GM19452 (cell line): ENCODE data around the gene SIDT1.

ENCODE experiments used
- ATAC-seq: cut with Tn5 transposase; IDR thresholded peaks from one replicate; pipeline ENCODE4 v1.9.1; 2021; ENCODE audit not compliant: unreplicated experiment

The SIDT1 gene

DNA sequence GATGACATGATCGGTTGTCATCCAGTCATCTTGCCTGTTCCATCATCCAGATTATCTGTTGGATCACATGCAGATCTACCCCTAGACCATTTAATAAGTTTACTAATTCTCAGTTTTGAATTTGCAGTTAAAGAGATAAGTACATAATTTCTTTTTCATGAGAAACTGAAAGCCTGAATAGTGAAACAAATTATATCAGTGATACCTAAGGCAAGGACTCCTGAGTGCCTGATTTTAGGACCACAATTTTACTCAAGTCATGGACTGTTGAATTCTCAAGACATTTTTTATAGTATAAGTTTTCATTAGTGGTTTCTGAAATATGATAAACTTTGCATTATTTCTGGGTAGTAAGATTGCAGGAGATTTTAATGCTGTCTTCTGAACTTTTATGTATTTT lies 13.2 kb downstream of the SIDT1 start:
- no peak for ATAC-seq

DNA sequence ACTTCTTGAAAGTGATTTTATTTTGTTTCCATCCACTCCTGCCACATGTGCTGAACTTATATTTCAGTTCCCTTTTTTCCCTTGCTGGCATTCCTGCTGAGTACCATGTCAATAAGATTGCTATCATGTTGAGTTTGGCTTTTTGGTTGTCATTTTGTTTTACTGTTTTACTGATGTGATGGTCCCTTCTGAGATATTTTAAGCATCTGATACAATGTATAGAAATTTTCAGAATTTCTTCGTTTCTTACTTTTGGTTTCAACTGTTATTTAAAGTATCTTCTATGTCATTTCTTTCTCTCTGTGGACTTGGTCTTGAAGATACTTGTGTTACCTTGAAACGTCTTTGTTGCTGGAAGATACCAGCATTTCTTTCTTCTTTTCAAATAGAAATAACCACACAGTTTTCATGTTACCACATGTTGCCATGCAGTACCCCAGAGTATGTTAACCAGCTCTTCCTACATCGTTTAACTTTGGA lies 14.1 kb downstream of the SIDT1 start:
- ATAC-seq = peak; percentile 91

DNA sequence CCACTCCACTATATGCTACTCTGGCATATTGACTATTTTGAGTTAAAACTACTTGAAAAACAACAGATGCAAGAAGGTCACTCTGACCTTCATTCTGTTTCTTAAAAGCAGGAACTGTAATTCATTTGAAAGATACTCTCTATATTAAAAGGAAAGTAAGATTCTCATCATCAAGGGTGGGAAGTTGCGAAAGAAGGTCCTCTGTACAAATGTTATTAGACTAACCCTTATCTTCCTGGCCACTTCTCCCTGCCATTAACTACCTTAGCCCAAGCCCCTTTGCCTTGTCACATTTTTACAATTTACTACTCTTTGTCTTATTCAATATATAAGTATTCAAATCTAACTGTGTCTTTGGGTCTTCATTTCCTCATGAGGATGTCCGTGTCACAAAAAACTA lies 16.1 kb downstream of the SIDT1 start:
- ATAC-seq = no peak

DNA sequence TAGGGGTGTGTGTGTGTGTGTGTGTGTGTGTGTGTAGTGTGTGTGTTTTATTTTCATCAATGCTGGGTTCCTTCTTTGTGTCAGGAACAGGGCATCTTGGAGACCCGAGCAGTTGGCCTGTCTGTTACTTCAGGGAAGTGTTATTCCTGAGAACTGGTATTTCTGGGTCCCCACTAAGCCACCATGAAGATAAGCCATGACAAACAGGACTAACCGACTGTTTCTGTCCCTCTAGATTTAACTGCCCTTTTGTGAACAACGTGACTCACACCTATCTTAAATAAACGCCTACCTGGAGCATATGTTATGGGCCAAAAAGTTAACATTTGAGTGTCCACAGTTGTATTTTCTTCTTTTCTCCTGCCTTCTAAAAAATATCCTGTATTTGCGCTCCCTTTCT lies 19.5 kb downstream of the SIDT1 start:
- ATAC-seq = no peak

DNA sequence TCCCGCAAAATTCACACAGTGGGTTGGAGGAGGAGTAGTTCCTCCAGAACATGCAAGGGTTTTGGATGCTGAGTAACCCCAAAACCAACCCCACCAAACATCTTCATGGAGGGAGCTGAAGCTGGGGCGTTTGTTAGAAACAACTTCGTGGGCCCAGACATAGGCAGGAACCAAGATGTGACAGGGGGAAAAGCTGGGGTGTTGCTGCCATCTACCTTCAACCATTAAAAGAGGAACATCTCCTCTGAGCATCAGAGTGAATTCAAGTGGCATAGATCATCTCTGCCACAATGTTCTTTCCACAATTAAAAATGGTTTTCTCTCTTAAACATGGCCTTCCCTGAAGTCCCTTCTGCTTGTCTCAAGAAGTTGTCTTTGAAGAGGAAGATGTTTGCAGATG lies 20.5 kb downstream of the SIDT1 start:
- no peak for ATAC-seq

DNA sequence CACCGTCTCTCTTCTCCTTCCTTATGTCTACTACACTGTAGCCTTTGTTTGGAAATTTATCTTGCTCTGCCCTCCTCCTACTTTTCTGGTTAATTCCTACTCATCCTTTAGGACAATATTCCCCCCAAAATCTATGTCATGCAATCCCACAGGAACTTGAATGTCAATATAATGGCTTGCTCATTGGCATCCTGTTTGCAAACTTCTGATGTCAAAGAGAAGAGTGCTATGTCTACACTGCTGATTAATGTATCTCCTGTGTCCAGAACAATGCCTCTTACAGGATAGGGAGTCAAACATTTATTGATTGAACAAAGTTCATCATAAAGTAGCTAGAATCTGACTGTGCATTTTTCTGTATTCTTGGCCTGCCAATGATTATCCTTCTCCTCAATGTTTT lies 22.8 kb downstream of the SIDT1 start:
- no peak for ATAC-seq

DNA sequence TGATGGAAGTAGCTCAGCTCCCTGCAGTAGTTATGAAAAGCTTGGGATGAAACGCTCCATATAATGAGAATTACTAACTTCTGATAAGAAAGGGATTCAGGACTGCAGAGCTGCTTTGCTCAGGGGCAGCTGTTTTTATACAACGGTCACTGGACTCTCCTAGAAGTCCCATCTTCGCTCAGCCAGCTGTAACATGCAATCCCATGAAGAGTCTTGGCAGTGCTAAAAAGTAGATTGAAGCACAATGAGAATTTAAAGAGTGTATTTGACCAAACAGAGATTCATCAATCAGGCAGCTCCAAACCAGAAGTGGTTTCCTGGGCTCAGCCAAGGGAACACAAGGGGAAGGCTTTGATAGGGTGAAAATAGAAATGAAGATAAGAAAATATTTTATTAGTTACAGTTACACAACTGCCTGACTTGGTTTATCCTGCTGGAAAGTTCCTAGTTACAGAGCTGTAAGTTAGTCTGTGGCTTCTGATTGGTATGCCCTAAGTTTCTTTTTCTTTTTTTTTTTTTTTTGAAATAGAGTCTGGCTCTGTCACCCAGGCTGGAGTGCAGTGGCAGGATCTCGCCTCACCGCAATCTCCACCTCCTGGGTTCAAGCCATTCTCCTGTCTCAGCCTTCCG lies 24.1 kb downstream of the SIDT1 start:
- ATAC-seq = no peak

DNA sequence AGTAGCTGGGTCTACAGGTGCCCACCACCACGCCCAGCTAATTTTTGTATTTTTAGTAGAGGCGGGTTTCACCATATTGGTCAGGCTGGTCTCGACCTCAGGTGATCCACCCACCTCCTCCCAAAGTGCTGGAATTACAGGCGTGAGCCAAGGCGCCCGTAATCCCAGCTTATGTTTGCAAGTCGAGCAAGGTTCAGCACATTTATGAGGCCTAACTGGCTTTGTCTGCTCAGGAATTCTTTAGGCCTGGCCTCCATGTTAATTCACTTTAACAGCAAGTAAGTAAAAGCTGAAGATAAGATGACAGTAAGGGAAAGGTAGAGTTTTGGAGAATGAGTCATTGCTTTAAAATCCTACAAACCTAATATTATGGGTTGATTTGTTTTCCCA lies 24.6 kb downstream of the SIDT1 start:
- ATAC-seq = no peak

DNA sequence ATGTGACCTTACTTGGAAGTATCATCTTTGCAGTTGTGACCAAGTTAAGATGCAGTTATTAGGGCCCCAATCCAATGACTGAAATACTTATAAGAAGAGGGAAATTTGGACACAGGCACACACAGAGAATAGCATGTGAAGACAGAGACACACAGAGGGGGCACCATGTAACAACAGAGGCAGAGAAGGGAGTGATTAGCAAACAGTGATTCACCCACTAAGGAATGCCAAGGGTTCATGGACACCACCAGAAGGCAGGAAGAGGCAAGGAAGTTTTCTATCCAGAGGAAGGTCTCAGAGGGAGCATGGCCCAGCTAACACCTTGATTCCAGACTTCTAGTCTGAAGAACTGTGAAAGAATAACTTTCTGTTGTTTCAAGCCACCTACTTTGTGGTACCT lies 25.0 kb downstream of the SIDT1 start:
- no peak for ATAC-seq

DNA sequence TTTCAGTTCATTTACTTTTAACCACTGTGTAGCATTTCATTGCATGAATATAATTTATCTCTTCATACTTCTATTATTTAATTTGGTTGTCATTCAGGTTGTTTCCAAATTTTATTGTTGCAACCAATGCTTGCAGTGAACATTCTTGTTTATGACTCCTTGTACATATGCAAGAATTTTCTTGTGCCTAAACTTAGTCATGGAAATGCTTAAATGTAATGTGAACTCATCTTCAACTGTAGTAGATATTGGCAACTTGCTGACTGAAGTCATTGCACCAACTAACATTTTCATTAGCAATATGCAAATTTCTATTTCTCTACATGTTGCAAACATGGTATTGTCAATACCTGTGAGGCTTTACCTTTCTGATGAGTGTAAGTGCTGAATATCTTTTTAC lies 26.7 kb downstream of the SIDT1 start:
- ATAC-seq = no peak

DNA sequence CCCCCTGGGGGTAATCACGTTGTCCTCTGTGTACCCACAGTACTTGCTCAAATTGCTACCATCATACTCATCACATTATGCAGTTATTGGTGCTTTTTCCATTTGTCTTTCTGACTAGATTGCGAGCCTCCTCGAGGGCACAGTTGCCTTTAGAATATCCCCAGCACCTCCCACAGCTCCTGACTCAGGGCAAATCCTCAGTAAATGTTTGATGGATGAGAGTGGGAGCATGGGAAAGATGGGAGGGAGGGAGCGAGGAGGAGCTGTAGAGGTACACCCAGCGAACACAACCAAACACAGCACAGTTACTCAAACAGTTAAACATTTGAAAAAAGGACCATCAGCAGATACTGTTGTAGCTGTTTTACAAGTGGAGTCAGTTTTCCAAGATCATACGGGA lies 27.9 kb downstream of the SIDT1 start:
- no peak for ATAC-seq

DNA sequence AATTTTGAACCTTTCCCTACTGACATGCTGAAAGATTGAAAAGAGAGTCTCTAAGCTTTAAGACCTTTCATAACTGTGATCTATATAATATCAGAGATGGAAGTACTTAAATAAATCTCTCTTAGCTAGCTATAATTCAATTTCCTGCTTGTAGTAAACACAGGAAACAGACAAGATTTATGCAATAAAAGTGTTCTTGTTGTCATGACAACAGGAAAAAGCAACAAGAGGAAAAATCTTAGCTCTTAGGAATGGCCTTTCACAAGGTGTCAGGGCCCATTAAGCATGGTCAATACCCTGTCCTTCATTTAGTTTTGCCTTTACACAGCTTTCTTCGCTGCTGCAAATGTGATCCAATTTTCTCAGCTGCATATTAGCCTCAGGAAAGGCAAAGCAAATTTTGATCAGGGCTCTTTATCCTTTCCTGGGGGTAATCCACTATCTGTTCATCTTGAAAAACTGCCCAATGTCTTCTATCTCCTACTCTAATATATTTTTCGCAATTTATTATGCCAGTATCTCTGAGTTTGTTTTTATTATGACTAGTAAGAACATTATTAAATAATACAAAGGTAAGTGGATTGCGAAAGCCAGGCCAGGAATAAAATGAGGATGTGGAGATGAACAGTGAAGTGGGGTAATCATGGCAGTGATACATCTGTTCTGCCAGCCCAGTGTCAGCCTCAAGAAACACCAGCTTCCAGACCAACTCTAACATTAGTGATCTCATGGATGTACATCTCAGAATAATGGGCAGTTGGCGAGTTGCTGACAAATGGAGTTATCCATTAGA lies 28.7 kb downstream of the SIDT1 start:
- ATAC-seq = no peak

DNA sequence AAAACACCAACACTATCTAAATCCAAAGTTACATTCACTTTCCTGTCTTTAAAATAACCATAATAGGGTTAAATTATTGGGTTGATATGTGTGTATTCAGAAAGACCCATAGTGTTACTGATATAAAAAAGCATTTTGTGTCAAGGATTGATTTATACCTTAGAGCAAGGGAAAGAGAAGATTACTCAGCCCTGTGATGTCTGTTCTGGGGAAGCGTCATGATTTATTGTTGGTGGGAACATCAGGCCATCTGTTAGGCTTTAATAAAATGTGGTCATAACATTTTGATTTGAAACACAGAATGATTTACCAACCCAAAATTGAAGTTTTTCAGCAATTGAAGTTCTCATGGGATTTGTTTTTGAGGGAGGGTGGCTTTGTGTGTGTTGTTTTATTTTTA lies 33.2 kb downstream of the SIDT1 start:
- no peak for ATAC-seq

DNA sequence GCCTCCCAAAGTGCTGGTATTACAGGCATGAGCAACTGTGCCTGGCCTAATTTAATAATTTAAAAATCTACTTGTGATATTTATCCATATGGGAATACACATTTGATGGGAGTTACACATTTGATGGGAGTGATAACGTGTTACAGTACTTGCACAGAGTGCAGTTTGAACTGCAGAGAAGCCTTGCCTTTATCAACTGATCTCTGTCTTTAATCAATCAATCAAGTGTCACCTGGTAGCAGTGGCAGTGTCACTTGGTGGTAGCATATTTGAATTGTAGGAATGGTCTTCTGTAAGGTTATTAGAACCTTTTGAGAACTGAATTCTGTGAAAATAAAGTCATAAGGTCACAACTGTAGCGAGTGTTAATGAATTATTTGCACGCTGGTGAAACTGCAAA lies 37.8 kb downstream of the SIDT1 start:
- no peak for ATAC-seq

DNA sequence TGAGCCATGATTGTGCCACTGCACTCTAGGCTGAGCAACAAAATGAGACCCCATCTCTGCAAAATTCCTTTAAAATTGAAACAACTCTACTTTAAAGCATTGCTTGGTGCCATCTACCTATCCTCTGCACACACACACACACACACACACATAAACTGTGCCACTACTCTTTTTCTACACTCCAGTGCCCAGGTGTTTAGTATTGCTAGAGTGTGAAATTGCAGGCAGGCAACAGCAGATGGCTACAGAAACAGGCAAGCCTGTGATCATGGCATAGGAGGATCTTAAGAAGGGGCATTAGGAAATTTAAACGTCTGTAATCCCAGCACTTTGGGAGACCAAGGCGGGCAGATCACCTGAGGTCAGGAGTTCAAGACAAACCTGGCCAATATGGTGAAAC lies 39.0 kb downstream of the SIDT1 start:
- ATAC-seq = no peak

DNA sequence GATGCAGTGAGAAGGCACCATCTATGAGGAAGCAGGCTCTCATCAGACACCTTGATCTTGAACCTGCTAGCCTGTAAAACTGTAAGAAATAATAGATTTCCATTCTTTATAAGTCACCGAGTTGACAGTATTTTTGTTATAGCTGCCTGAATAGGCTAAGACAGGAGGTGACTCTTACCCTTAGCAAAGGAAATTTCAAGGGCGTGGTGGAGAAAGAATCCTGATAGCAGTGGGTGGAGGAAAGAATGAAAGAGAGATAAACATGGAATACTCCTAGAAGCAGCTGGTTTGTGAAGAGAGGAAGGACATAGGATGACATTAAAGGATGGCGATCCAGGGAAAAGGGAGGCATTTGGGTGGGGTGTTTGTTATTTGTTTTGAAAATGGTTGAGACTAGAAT lies 41.4 kb downstream of the SIDT1 start:
- no peak for ATAC-seq

DNA sequence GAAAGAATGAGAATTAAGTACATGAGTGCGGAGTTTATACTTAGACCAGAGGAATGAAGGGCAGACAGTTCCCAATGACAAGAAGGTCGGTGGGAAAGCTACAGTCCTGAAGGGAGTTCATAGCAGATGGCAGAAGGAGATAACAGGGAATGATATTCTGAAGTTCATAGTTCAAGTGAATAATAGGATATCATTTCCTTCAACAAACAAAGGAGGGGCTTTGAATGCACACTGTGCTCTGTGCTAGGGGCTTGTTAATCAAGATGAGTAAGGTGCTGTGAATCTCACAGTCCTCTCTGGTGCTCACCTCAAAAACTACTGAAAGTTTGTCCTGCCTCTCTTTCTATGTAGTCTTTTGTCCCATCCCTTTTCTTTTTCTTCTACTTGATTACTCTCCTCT lies 41.9 kb downstream of the SIDT1 start:
- ATAC-seq = no peak

DNA sequence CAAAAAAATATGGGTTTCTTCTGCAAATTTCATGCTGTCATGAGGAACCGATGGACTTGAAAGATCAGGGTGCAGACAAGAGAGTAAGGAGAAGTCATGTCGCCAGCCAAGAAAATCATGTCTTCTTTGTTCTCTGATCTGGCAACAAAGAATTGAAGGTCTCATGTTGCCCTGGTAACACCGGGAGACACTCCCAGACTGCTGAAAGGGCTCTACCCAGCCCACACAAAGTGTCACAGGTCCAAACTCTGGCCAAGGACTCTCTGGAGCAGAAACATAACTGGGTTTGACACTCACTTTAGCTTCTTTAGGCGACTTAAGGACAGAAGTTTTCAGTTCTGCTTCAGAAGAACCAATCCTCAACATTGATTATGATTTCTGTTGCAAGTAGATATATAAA lies 42.9 kb downstream of the SIDT1 start:
- no peak for ATAC-seq

DNA sequence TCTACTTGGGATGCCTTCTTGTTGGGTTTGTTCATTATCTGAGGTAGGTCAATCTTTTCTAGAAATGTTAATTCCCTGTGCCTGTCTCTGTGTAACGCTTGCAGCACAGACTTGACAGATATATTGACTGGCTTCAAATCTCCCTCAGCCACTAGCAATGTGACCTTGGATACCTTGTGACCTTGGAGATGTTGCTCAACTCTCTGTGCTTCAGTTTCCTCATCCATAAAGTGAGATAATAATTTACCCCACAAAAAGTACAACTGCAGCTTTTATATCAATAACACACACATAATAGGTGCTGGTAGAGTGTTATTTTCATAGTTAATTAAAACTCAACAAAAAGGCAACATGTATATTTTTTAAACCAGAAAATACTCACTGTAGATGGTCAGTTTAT lies 52.9 kb downstream of the SIDT1 start:
- ATAC-seq = no peak

DNA sequence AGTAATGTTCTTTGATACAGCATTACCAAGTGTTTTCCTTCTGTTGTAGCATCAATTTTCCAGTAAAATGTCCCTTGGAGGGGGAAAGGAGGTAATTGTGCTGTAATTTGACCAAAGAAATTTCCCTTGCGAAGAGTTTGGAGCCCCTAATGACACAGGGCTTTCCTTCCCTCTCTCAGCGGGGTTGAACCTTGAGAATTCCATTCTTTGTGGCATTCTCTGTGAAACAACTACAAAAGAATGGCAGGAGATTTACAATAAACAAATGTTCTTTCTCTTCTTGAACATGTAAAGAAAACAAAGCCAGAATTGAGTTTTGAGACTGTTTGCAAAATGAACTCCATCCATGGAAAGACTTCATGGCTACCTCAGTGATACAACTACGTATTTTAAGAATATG lies 53.4 kb downstream of the SIDT1 start:
- no peak for ATAC-seq

DNA sequence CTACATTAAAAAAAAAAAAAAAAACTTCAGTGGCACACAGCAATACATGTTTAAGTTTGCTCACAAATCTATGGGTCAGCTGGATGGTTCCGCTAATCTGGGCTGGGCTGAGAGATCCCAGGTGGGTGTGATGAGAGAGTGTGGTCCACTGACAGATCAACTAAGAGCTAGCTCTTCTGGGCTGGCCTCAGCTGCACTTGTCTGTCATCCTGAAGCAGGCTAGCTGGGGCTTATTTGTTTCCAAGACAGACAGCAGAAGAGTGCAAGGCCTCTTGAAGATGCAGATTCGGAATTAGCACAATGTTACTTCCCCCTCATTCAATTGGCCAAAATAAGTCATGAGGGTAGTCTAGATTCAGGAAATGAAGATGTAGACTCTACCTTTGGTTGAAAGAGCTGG lies 56.5 kb downstream of the SIDT1 start:
- no peak for ATAC-seq

DNA sequence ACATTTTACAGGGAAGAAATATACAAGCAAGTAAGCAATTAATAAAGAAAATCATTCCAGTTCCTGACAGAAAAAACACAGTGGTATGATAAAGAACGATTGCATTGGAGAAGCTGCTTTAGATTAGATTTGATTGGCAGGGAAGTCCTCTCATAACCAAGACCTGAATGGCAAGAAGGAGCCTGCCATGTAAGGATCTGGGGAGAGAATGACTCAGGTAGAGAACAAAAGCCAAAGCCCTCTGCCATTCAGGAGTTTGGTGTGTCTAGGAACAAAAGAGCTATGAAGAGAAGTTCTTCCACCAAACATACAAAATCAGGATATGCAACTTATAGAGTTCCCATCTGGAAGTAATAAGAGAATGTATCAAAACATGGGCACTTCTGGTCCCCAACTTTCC lies 57.6 kb downstream of the SIDT1 start:
- no peak for ATAC-seq

DNA sequence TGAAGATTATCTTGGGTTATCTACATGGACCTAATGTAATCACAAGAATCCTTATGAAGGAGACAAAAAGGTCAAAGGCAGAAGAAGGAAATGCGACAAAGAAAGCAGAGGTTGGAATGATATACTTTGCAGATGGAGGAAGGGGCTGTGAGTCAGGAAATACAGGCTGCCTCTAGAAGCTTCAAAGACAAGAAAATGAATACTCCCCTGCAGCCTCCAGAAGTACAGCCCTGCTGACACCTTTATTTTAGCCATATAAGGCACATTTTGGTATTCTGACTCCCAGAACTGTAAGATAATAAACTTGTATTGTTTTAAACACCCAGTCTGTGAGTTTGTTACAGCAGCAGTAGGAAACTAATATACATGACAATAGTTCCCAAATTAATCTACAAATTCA lies 58.6 kb downstream of the SIDT1 start:
- ATAC-seq = no peak
